Measurements from ENCODE around the gene MIOS. TPM values are rescaled to one million over a fixed set of nuclear protein-coding genes. Genes with fewer than 3 reads are reported as not detected.

MIOS gene
- total and polyA plus RNA-seq, 10 donors = 18.0 to 104 (median 45.3) TPM

GRCh38 chr7:7539711-7540110, 27.0 kb upstream of the MIOS start:
- H3K27ac ChIP-seq = no peak overlapping the region
- H3K27me3 ChIP-seq (replicated peaks in 1 of 7) = peaks cover 0 to 20% (median 0%) of the 10 kb centered on the region in 7 donors
- no peak for TF ChIP-seq POLR2AphosphoS5 (IDR thresholded peaks at IDR 0.05)
- TF ChIP-seq POLR2A (IDR thresholded peaks at IDR 0.05) = no peak
- no peak for TF ChIP-seq CTCF (IDR thresholded peaks at IDR 0.05 in 8 of 11, conservative IDR thresholded peaks at IDR 0.05 in 3 of 11)
- H3K36me3 ChIP-seq = no peaks in the 10 kb centered on the region
- no peak overlapping the region for H3K4me3 ChIP-seq
- H3K4me1 ChIP-seq = no peaks in the 10 kb centered on the region
- intact Hi-C loops (cut with DNase I; ENCODE audit: low total_unique reads) = loop anchor here (5.0 kb wide), 1 partner anchor 432 kb away; no protein-coding TSS in a partner anchor
- DNase-seq = no peak
- H3K9me3 ChIP-seq = no peaks in the 10 kb centered on the region
- 87 to 96% (median 90%) methylated on average over 4 of the region's 4 CpGs for WGBS, 5 donors

- Histone ChIP-seq H3K27me3 (replicated peaks in 1 of 7) (peaks cover 0 to under 1% (median 0%) of the 10 kb centered on the region in 7 donors), H3K27ac (no peak overlapping the region), H3K4me1 (no peaks in the 10 kb centered on the region), H3K9me3 (no peaks in the 10 kb centered on the region), H3K36me3 (no peaks in the 10 kb centered on the region), H3K4me3 (no peak overlapping the region)
- DNase-seq = no peak
- intact Hi-C loops (cut with DNase I; ENCODE audit: low total_unique reads) = no loop called here
- WGBS, 5 donors = 74 to 90% (median 84%) methylated on average over 4 of the region's 4 CpGs
- TF ChIP-seq POLR2AphosphoS5 (IDR thresholded peaks at IDR 0.05) = no peak
- TF ChIP-seq POLR2A (IDR thresholded peaks at IDR 0.05) = no peak
- no peak for TF ChIP-seq CTCF (IDR thresholded peaks at IDR 0.05 in 8 of 11, conservative IDR thresholded peaks at IDR 0.05 in 3 of 11)
Observed at GRCh38 chr7:7542251-7542835, 24.3 kb upstream of the MIOS start.

- no peak overlapping the region for H3K27ac ChIP-seq
- no peaks in the 10 kb centered on the region for H3K9me3 ChIP-seq
- WGBS, 5 donors = 94 to 98% (median 96%) methylated on average over 3 of the region's 3 CpGs
- intact Hi-C loops (cut with DNase I; ENCODE audit: low total_unique reads) = no loop called here
- no peak for TF ChIP-seq POLR2AphosphoS5 (IDR thresholded peaks at IDR 0.05)
- no peak for TF ChIP-seq POLR2A (IDR thresholded peaks at IDR 0.05)
- TF ChIP-seq CTCF (IDR thresholded peaks at IDR 0.05 in 8 of 11, conservative IDR thresholded peaks at IDR 0.05 in 3 of 11) = no peak
- H3K4me1 ChIP-seq = no peaks in the 10 kb centered on the region
- H3K27me3 ChIP-seq (replicated peaks in 1 of 7) = no peaks in the 10 kb centered on the region
- H3K36me3 ChIP-seq = no peaks in the 10 kb centered on the region
- no peak overlapping the region for H3K4me3 ChIP-seq
- no peak for DNase-seq
Observed at GRCh38 chr7:7548407-7548806, 18.3 kb upstream of the MIOS start.

GRCh38 chr7:7550663-7551062, 16.0 kb upstream of the MIOS start:
- H3K36me3 ChIP-seq = no peaks in the 10 kb centered on the region
- no peaks in the 10 kb centered on the region for H3K4me1 ChIP-seq
- 94 to 98% (median 97%) methylated on average over 3 of the region's 3 CpGs for WGBS, 5 donors
- no peak overlapping the region for H3K27ac ChIP-seq
- no peak for TF ChIP-seq POLR2A (IDR thresholded peaks at IDR 0.05)
- TF ChIP-seq POLR2AphosphoS5 (IDR thresholded peaks at IDR 0.05) = no peak
- no peak for TF ChIP-seq CTCF (IDR thresholded peaks at IDR 0.05 in 8 of 11, conservative IDR thresholded peaks at IDR 0.05 in 3 of 11)
- no peaks in the 10 kb centered on the region for H3K27me3 ChIP-seq (replicated peaks in 1 of 7)
- no peak overlapping the region for H3K4me3 ChIP-seq
- H3K9me3 ChIP-seq = no peaks in the 10 kb centered on the region
- intact Hi-C loops (cut with DNase I; ENCODE audit: low total_unique reads) = no loop called here
- DNase-seq = no peak
